GM18867 (cell line): ENCODE data around the gene KRTAP10-5.
"Not testable (repeated sequence)": the region's sequence is repeated elsewhere in the genome, so short reads cannot be mapped to it uniquely, and the experiment has no call there.

ENCODE experiments used
- ATAC-seq: cut with Tn5 transposase; IDR thresholded peaks from one replicate; pipeline ENCODE4 v1.9.1; 2021; ENCODE audit warnings: mild to moderate bottlenecking, moderate library complexity; ENCODE audit not compliant: unreplicated experiment

KRTAP10-5 gene

GRCh38 chr21:44550285-44550684, 30.1 kb downstream of the KRTAP10-5 start:
- not testable (repeated sequence) for ATAC-seq

- ATAC-seq, result no peak
Observed at GRCh38 chr21:44549525-44550211, 30.7 kb downstream of the KRTAP10-5 start.

GRCh38 chr21:44548922-44549321, 31.5 kb downstream of the KRTAP10-5 start:
- ATAC-seq, result no peak

DNA sequence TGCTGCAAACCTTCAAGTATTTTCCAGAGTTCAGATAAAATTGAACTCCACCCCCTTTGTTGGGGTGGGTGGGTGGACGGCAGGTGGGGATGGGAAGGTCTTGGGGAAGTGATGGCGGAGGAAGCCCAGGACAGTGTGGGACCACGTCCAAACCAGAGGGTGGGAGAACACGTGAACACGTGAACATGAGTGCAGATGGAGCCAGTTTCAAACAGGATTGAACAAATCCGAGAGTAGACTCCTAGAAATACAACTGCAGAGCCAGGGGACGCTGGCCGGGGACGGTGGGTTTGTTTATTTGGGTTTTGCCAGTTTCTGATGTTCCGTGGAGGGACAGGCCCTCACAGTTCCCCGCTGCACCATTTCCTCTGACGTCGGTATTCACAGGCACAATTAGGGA, 32.0 kb downstream of the KRTAP10-5 start:
- ATAC-seq, result no peak

- no peak for ATAC-seq
Observed at GRCh38 chr21:44547656-44548331, 32.6 kb downstream of the KRTAP10-5 start.

GRCh38 chr21:44544566-44544965, 35.8 kb downstream of the KRTAP10-5 start:
- no peak for ATAC-seq

DNA sequence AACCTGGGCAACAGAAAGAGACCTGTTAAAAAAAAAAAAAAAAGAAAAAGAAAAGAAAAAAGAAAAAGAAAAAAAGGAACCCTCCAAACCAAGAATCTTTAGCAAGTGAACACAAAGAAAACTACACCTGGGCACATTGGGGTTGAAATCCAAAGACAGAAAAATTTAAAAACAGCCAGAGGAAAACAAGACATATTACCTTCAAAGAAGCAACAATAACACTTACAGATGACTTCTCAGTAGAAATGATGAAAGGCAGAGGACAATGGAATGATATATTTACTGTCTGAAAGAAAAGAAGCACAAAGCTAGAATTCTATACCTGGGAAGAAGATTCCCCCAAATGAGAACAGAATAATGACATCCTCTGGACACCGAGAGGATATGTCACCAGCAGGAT, 37.7 kb downstream of the KRTAP10-5 start:
- ATAC-seq, result no peak

- no peak for ATAC-seq
Observed at GRCh38 chr21:44540741-44541288, 39.6 kb downstream of the KRTAP10-5 start.

DNA sequence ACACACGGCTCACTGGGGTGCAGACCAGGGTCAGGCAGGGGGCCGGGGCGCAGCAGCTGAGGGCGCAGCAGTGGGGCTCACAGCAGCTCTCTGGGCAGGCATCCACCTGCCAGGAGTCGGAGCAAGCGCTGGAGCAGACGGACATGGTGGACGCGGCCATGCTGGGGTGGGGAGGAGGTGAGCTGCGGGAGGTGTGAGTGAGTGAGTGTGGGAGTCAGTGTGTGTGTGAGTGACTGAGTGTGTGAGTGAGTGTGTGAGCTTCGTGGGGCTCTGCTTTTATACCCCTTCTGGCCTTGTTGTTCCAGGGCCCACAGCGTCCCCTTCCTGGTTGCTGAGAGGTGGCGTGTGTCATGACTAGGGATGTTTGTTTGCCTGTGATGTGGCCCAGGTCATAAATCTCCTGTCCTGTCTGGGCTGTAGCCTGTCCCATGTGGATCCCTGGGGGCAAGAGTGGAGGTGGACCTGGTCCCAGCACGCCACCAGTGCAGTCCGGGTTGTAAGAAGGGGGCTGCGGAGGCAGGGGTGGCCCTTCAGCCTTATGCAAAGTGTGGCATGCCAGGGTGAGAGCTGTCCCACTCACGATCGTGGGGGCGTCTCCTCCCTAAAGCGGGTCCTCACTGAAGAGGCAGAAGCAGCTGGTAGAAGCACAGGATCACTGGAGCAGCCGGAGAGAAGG, 40.3 kb downstream of the KRTAP10-5 start, which contains the start of gene KRTAP10-1:
KRTAP10-1 (minus strand) TSS at position 205 of the 676 bp plus-strand sequence; CDS start at position 160, 45 bp downstream.
- ATAC-seq, result no peak

DNA sequence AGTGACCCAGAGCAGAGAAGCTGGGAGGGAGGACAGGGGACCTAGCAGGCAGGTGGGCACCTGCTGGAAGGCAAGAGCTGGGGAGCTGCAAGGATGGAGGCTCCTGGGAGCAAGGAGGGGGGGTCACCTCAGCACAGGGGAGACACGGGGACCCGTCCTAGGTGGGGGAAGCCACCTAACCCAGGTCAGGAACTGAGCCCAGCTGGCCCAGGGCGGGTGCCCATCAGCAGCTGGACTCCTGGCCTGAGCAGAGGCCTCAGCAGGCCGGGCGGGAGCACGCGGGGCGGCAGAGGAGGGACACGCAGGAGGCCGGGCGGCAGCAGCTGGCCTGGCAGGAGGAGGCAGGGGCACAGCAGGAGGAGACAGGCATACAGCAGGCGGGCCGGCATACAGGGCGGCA, 41.4 kb downstream of the KRTAP10-5 start:
- ATAC-seq, result no peak

DNA sequence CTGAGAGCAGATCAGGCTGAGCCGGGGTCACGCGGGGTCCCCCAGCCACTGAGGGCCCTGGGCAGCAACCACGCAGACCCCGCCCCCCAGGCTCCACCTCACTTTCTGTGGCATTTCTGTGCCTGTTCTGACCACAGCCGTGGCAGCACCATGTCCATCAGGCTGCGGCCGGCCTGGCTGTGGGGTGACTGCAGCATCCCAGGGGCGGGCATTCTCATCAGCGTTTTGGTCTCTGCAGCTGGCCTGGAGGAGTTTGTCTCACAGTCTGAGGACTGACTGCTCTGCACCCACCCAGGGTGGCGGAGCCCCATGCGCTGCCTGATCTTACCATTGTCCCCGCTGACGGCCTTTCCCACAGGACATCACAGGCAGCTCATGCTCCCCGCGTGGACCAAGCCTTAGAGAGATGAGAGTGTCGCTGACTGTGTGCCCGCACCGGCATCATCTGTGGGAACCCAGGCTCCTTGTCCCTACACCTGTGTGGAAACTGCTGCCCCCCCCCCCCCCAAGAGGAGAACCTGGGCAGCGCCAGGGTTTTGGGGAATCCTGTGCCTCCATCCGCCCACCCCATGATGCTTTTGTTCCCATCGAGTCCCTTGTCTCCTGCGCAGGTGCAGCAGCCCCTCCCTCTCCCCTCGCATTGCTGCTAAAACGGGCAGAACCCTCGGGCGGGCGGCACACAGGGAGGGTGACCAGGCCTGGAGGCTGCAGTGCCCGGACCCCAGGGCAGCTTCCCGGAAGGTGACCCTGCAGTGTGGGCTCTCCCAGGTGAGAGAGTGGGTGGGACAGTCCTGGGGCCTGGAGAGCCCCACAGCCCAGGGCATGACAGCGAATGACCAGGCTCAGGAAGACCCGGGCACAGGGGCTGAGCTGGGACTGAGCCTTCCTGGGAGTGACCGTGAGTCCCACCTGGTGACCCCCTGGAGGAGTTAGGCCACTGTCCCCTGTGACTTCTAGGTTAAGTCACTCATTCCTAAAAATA, 42.2 kb downstream of the KRTAP10-5 start:
- no peak for ATAC-seq

GRCh38 chr21:44535963-44536362, 44.4 kb downstream of the KRTAP10-5 start:
- ATAC-seq, result no peak

DNA sequence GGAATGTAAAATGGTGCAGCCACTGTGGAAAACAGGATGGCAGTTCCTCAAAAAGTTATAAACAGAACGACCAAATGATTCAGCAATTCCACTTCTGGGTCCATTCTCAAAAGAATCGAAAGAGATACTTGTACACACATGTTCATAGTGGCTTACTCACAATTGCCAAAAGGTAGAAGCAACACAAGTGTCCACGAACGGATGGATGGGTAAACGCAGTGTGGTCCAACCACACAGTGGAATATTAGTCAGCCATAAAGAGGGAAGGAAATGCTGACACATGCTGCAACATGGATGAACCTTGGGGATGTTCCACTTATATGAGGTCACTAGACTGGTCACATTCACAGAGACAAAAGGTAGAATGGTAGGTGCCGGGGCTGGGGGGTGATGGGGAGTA, 45.7 kb downstream of the KRTAP10-5 start:
- ATAC-seq, result no peak

DNA sequence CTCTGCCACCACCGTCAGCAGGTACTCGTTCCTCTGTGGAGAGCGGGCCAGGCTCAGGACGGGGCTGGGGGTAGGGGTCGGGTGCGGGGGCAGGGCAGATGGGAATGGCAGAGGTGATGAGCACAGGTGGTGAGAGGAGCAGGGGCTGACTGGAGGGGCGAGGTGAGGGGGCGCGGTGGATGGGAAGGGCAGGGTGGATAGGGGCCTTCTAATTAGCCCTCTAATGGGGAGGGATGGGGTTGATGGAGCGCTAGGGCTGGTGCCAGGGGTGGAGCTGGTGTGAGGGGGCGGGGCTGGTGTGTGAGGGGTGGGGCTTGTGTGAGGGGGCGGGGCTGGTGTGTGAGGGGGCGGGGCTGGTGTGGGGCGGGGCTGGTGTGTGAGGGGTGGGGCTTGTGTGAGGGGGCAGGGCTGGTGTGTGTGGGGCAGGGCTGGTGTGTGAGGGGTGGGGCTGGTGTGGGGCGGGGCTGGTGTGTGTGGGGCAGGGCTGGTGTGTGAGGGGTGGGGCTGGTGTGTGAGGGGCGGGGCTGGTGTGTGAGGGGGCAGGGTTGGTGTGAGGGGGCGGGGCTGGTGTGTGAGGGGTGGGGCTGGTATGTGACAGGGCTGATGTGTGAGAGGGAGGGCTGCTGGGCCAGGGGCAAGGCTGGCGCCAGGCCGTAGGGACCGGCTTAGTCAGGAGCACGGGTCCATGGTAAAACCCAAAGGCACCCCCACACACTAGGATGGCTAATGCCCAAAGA, 46.3 kb downstream of the KRTAP10-5 start:
- ATAC-seq, result no peak

DNA sequence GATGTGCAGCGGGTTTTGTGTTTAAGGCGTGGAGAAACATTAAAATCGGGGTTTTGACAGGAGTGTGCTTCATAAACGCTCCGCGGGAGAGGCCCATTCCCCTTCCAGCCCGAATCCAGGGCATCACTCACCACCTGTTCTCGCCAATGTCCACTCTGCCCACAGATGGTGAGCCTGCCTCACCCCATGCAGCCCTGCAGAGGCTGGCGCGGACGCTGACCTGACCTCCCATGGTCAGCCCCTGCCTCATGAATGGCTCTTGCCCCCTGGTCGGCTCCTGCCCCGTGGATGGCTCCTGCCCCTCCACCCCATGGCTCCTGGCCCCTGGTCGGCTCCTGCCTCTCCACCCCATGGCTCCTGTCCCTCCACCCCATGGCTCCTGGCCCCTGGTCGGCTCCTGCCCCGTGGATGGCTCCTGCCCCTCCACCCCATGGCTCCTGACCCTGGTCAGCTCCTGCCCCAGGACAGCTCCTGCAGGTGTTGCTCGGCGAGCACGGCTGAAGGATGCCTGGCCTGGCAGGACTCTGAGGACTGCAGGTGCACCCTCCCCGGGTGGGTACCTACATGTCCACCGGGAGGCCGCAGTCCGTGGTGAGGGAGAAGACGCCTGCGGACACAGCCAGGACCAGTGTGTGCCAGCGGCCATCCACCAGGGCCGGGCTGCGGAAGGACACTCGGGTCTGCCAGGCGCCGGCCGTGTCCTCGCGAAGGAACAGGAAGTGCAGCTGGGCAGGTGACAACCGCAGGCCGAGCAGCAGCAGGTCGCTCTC, 47.1 kb downstream of the KRTAP10-5 start:
- ATAC-seq, result no peak

GRCh38 chr21:44532712-44533111, 47.7 kb downstream of the KRTAP10-5 start:
- no peak for ATAC-seq

DNA sequence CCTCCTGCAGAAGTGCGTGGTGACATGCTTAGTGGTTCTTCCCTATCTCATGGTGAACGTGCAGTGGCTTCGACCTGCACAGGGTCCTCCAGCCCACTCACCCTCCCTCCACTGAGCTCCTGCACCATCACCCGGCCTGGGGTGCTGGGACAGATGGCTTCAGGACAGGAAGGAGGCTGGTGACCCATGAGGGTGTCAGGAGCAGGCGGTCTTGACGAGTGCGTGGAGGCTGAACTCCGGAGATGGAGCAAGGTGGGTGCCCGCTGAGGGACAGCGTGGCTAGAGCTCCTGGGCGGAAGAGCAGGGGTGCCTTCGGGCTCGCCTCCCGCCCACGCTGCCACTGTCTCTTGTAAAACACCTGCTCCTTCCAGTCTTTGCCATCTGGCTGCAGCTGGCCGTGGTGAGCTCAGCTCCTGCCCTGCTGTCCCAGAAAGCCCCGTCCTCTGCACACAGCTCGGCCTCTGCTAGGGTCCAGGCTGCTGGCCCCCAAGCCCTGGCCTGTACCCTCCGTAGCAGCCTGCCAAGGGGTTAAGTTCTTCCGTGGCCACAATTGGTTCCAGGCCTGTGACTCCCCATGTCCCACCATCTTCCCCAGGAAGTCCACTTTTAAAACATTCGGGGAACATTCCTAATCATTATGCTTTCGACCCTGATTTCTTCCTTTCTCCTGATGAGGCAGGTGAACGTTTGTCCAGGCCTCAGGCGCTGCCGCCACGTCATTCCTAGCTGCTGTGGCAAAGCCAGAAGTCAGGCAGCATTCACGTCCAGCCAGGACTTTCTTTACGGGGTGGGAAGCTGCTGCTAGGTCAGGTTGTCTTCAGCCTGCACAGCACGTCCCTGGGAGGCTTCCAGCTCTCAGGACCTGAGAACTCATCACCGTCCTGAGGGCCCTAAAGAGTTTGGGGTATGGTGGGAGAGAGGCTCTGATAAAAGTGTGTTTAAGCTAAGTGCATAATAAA, 48.5 kb downstream of the KRTAP10-5 start:
- ATAC-seq, result no peak
